SU-DHL-6 (cell line): ENCODE data around the gene ETFRF1.

Experiments used
- H2AFZ ChIP-seq: fragments of 200-600 bp; sonication (generic); 2 replicates; pipeline ENCODE4 v1.6.1; 2014; ENCODE audit warnings: low read depth, mild to moderate bottlenecking, moderate library complexity, mixed read lengths, antibody characterized with exemption, low read length; ENCODE audit not compliant: severe bottlenecking
- H3F3A ChIP-seq: fragments of 200-600 bp; shearing (Covaris generic); 2 replicates; pipeline ENCODE4 v1.6.0; 2016; ENCODE audit warnings: antibody characterized with exemption, mild to moderate bottlenecking; ENCODE audit not compliant: insufficient read depth
- H3K27ac ChIP-seq: fragments of 200-600 bp; sonication (generic); 2 replicates; pipeline ENCODE4 v1.5.1; 2016; ENCODE audit warnings: low read depth, mild to moderate bottlenecking, low read length, moderate library complexity, mixed read lengths
- H3K27me3 ChIP-seq: fragments of 200-600 bp; sonication (generic), shearing (Covaris generic); 2 replicates; pipeline ENCODE4 v1.6.0; 2014; ENCODE audit warnings: mild to moderate bottlenecking, low read length
- H3K36me3 ChIP-seq: fragments of 200-600 bp; sonication (generic); 2 replicates; pipeline ENCODE4 v1.6.1; 2014; ENCODE audit warnings: mild to moderate bottlenecking, low read length, mixed read lengths
- H3K4me2 ChIP-seq: fragments of 300-600, 200-600 bp; shearing (Covaris generic), sonication (generic); 2 replicates; pipeline ENCODE4 v1.6.0; 2014; ENCODE audit warnings: low read length, low read depth, mild to moderate bottlenecking; ENCODE audit not compliant: poor library complexity, severe bottlenecking
- H3K4me3 ChIP-seq: fragments of 200-600 bp; sonication (generic); 2 replicates; pipeline ENCODE4 v1.5.1; 2014; ENCODE audit warnings: antibody characterized with exemption, low read length, mild to moderate bottlenecking, mixed read lengths; ENCODE audit not compliant: insufficient read depth, poor library complexity, severe bottlenecking
- H3K79me2 ChIP-seq: fragments of 200-600 bp; sonication (generic); 2 replicates; pipeline ENCODE4 v1.6.1; 2014; ENCODE audit warnings: mild to moderate bottlenecking, low read length, moderate library complexity; ENCODE audit not compliant: insufficient read depth
- H3K9ac ChIP-seq: fragments of 200-600 bp; sonication (generic); 2 replicates; pipeline ENCODE4 v1.7.0; 2014; ENCODE audit warnings: mild to moderate bottlenecking, low read length
- H3K9me2 ChIP-seq: fragments of 200-600 bp; sonication (generic); replicated peaks from 2 replicates; pipeline ENCODE4 v1.6.1; 2014; ENCODE audit warnings: low read length; ENCODE audit not compliant: insufficient read depth
- H3K9me3 ChIP-seq: fragments of 200-600 bp; sonication (generic); 2 replicates; pipeline ENCODE4 v1.6.1; 2014; ENCODE audit warnings: low read length, mixed read lengths; ENCODE audit not compliant: insufficient read depth
- H4K20me1 ChIP-seq: fragments of 200-600 bp; sonication (generic); 2 replicates; pipeline ENCODE4 v1.6.1; 2014; ENCODE audit warnings: low read depth, mild to moderate bottlenecking, antibody characterized with exemption, low read length, moderate library complexity, mixed read lengths
- CTCF ChIP-seq: fragments of 200-600 bp; sonication (generic); IDR thresholded peaks from one replicate; pipeline ENCODE4 v1.5.1; 2017; ENCODE audit warnings: antibody characterized with exemption, mild to moderate bottlenecking, low read length, moderate library complexity; ENCODE audit not compliant: insufficient read depth, poor library complexity, severe bottlenecking
- EZH2phosphoT487 ChIP-seq: fragments of 200-600 bp; sonication (generic), shearing (Covaris generic); conservative IDR thresholded peaks from 2 replicates; pipeline ENCODE4 v1.6.1; 2018; ENCODE audit warnings: mild to moderate bottlenecking, antibody characterized with exemption, low read length, moderate library complexity, mixed read lengths

ETFRF1 gene

DNA sequence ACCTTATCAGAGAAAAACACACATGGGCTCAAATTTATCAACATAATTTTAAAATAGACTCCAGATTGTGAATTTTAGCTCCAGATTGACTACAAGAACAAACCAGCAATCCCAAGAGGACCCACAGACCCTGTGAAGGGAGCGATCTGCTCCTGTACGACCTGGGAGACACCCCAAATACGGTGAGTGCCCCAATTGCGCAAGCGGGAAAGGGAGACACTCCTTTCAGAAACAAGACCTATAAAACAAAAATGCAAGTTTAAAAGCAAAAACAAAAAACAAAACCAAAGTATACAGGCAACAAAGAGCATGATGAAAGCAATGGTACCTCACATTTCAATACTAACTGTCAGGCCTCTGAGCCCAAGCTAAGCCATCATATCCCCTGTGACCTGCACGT is 32.2 kb upstream of the ETFRF1 start:
- H4K20me1 ChIP-seq = no peaks in the 10 kb centered on the region
- H3K79me2 ChIP-seq = no peaks in the 10 kb centered on the region
- H3K9ac ChIP-seq = no peak overlapping the region
- TF ChIP-seq CTCF (no peak), EZH2phosphoT487 (no peak)
- no peaks in the 10 kb centered on the region for H3K27me3 ChIP-seq
- H3K4me2 ChIP-seq = no peak overlapping the region
- H3K36me3 ChIP-seq = no peaks in the 10 kb centered on the region
- no peaks in the 10 kb centered on the region for H3K9me2 ChIP-seq
- H3F3A ChIP-seq = no peaks in the 10 kb centered on the region
- no peaks in the 10 kb centered on the region for H3K9me3 ChIP-seq
- H2AFZ ChIP-seq = no peak overlapping the region
- no peak overlapping the region for H3K4me3 ChIP-seq
- no peak overlapping the region for H3K27ac ChIP-seq

GRCh38 chr12:25182765-25183164 is 12.3 kb upstream of the ETFRF1 start:
- no peaks in the 10 kb centered on the region for H3K79me2 ChIP-seq
- no peak overlapping the region for H2AFZ ChIP-seq
- TF ChIP-seq EZH2phosphoT487 (no peak), CTCF (no peak)
- no peaks in the 10 kb centered on the region for H4K20me1 ChIP-seq
- no peak overlapping the region for H3K4me3 ChIP-seq
- no peaks in the 10 kb centered on the region for H3K36me3 ChIP-seq
- no peak overlapping the region for H3K9ac ChIP-seq
- H3K9me3 ChIP-seq = no peaks in the 10 kb centered on the region
- H3K27ac ChIP-seq = no peak overlapping the region
- H3K4me2 ChIP-seq = no peak overlapping the region
- H3K27me3 ChIP-seq = no peaks in the 10 kb centered on the region
- H3F3A ChIP-seq = no peaks in the 10 kb centered on the region
- H3K9me2 ChIP-seq = no peaks in the 10 kb centered on the region

- no peaks in the 10 kb centered on the region for H3K79me2 ChIP-seq
- H3K4me2 ChIP-seq = no peak overlapping the region
- no peak overlapping the region for H2AFZ ChIP-seq
- TF ChIP-seq EZH2phosphoT487 (no peak), CTCF (no peak)
- no peaks in the 10 kb centered on the region for H3K36me3 ChIP-seq
- no peaks in the 10 kb centered on the region for H3K27me3 ChIP-seq
- no peak overlapping the region for H3K9ac ChIP-seq
- no peak overlapping the region for H3K4me3 ChIP-seq
- H3K9me2 ChIP-seq = no peaks in the 10 kb centered on the region
- no peak overlapping the region for H3K27ac ChIP-seq
- H3K9me3 ChIP-seq = no peaks in the 10 kb centered on the region
- H4K20me1 ChIP-seq = no peaks in the 10 kb centered on the region
- no peaks in the 10 kb centered on the region for H3F3A ChIP-seq
These were observed 10.9 kb upstream of the ETFRF1 start for GRCh38 chr12:25184132-25184531.
